Cardiac muscle cell (in vitro differentiated cells and primary cell): ENCODE measurements around the gene MDH1. TPM values are rescaled to one million over a fixed set of nuclear protein-coding genes. Genes with fewer than 3 reads are reported as not detected.
A peak's percentile ranks its signal among the peaks of the same experiment; 100 is the strongest.

Experiments
- DNase-seq, 2 donors: peaks; one replicate each; pipeline versions ENCODE4 v3.0.0 to v3.0.0-alpha.2; 2010 to 2017; ENCODE audit warnings: low read depth in 1 of 2, low spot score in 1 of 2
- H3K27ac ChIP-seq: fragments of 200-600 bp; sonication (generic); 2 replicates; pipeline ENCODE4 v1.5.1; 2016
- H3K27me3 ChIP-seq: fragments of 200-600 bp; sonication (generic); 2 replicates; pipeline ENCODE4 v1.6.0; 2016; ENCODE audit warnings: control low read depth
- H3K36me3 ChIP-seq: fragments of 200-600 bp; sonication (generic); 2 replicates; pipeline ENCODE4 v1.5.1; 2016; ENCODE audit warnings: control low read depth
- H3K4me1 ChIP-seq: fragments of 200-600 bp; sonication (generic); 2 replicates; pipeline ENCODE4 v1.8.1; 2017; ENCODE audit warnings: low read depth, mild to moderate bottlenecking, mixed run types
- H3K4me3 ChIP-seq: fragments of 200-600 bp; sonication (generic); 2 replicates; pipeline ENCODE4 v1.5.1; 2016; ENCODE audit warnings: mild to moderate bottlenecking
- H3K9me3 ChIP-seq: fragments of 200-600 bp; sonication (generic); 2 replicates; pipeline ENCODE4 v1.5.1; 2017; ENCODE audit warnings: low read depth, mild to moderate bottlenecking, control low read depth
- CTCF ChIP-seq: IDR thresholded peaks from 2 replicates; pipeline ENCODE4 v1.5.1; 2012; ENCODE audit warnings: low read depth, mild to moderate bottlenecking, low read length
- polyA plus RNA-seq: library from polyadenylated mRNA; unstranded; fragments of >200 nt; fragmentation: Nextera tagmentation; extraction: Ambion mirVana; gene quantifications from 2 replicates; pipeline ENCODE4 v1.2.1, GENCODE V29; 2016
- total RNA-seq: library from RNA; depleted of rRNA; stranded (reverse); fragments of >200 nt; gene quantifications from 2 replicates; pipeline ENCODE4 v1.2.3, GENCODE V29; 2016

Gene MDH1
- total RNA-seq: 668 and 903 TPM in 2 replicates
- polyA plus RNA-seq: 1,163 and 1,373 TPM in 2 replicates

GRCh38 chr2:63588385-63589147 is at the start of gene MDH1, which contains the start of gene WDPCP:
MDH1 (plus strand) TSS chr2:63588963; CDS start chr2:63589044, 81 bp downstream.
WDPCP (minus strand) TSS chr2:63588477; CDS start chr2:63588271, 206 bp downstream.
- H3K4me1 ChIP-seq: peaks cover 33% of the 10 kb centered on the region
- H3K27me3 ChIP-seq: no peaks in the 10 kb centered on the region
- no peak for TF ChIP-seq CTCF
- H3K4me3 ChIP-seq: peak within 1 kb of the TSS; percentile 89
- peak; percentile 99 to 100 for DNase-seq
- peaks cover 8% of the 10 kb centered on the region for H3K36me3 ChIP-seq
- peak within 1 kb of the TSS; percentile 99 for H3K27ac ChIP-seq
- H3K9me3 ChIP-seq: no peaks in the 10 kb centered on the region

- TF ChIP-seq CTCF: no peak
- H3K27me3 ChIP-seq: no peaks in the 10 kb centered on the region
- H3K4me1 ChIP-seq: no peaks in the 10 kb centered on the region
- H3K9me3 ChIP-seq: no peaks in the 10 kb centered on the region
- DNase-seq: no peak
- no peaks in the 10 kb centered on the region for H3K36me3 ChIP-seq
- H3K27ac ChIP-seq: no peak overlapping the region
- H3K4me3 ChIP-seq: no peak overlapping the region
Measured at GRCh38 chr2:63539416-63540162, 49.2 kb upstream of the MDH1 start.

GRCh38 chr2:63544017-63544627 is 44.6 kb upstream of the MDH1 start:
- peak; percentile 20 to 45 for DNase-seq
- Histone ChIP-seq H3K4me1 (no peaks in the 10 kb centered on the region), H3K9me3 (no peaks in the 10 kb centered on the region), H3K4me3 (no peak overlapping the region), H3K36me3 (no peaks in the 10 kb centered on the region), H3K27me3 (no peaks in the 10 kb centered on the region), H3K27ac (no peak overlapping the region)
- TF ChIP-seq CTCF: peak; percentile 57

- Histone ChIP-seq H3K27ac (no peak overlapping the region), H3K27me3 (no peaks in the 10 kb centered on the region), H3K36me3 (no peaks in the 10 kb centered on the region), H3K4me3 (no peak overlapping the region), H3K4me1 (no peaks in the 10 kb centered on the region), H3K9me3 (no peaks in the 10 kb centered on the region)
- no peak for TF ChIP-seq CTCF
- DNase-seq: no peak
Measured at GRCh38 chr2:63545023-63545422, 43.7 kb upstream of the MDH1 start.

- no peaks in the 10 kb centered on the region for H3K36me3 ChIP-seq
- no peak overlapping the region for H3K4me3 ChIP-seq
- no peaks in the 10 kb centered on the region for H3K27me3 ChIP-seq
- no peaks in the 10 kb centered on the region for H3K4me1 ChIP-seq
- no peak overlapping the region for H3K27ac ChIP-seq
- no peaks in the 10 kb centered on the region for H3K9me3 ChIP-seq
- peak in 1 of 2 donors; percentile 6 for DNase-seq
- no peak for TF ChIP-seq CTCF
Measured at GRCh38 chr2:63553049-63553448, 35.7 kb upstream of the MDH1 start.
